GM12878 (cell line): ENCODE measurements around the gene MYBPHL. TPM values are rescaled to one million over a fixed set of nuclear protein-coding genes. Genes with fewer than 3 reads are reported as not detected.

Source experiments
- ATAC-seq: fragments of 200-7000 bp; cut with Tn5 transposase; 3 replicates; pipeline ENCODE4 v1.9.1; 2020; ENCODE audit warnings: mild to moderate bottlenecking, moderate library complexity
- BruUV-seq: library from RNA; stranded (reverse); fragments of 400-500 nt; replicated peaks from 2 replicates; lab custom pipeline; 2021; lab: Mats Ljungman, UMichigan
- CTCF ChIA-PET: fragments of 300-600 bp; sonication (Branson Sonifier 250); formaldehyde crosslinking; extraction: SDS; loops from one replicate; lab custom pipeline; 2021; ENCODE audit warnings: inconsistent platforms; lab: Yijun Ruan, JAX
- POLR2A ChIA-PET: fragments of 350-600 bp; formaldehyde crosslinking; extraction: SDS; loops from one replicate; lab custom pipeline; 2021; ENCODE audit warnings: inconsistent platforms; lab: Charles Lee
- RAD21 ChIA-PET: fragments of 300-600 bp; sonication (Branson Sonifier 250); formaldehyde crosslinking; loops from one replicate; lab custom pipeline; 2023; ENCODE audit warnings: antibody characterized with exemption; ENCODE audit not compliant: unreplicated experiment; lab: Charles Lee
- SMC1A ChIA-PET: fragments of 300-600 bp; sonication (Branson Sonifier 250); formaldehyde crosslinking; loops from one replicate; lab custom pipeline; 2023; ENCODE audit not compliant: unreplicated experiment, uncharacterized antibody; lab: Charles Lee
- DNase-seq: peaks from one replicate; pipeline ENCODE4 v3.0.0-alpha.2; 2011; ENCODE audit warnings: low read depth, low spot score
- FAIRE-seq: peaks from 3 replicates; lab custom pipeline; 2011; peaks lifted over from hg19 to GRCh38; lab: Jason Lieb, UNC
- H2AFZ ChIP-seq: 2 replicates; pipeline ENCODE4 v1.6.0; 2011; ENCODE audit warnings: low read depth, low read length, control low read depth; ENCODE audit not compliant: control insufficient read depth
- H3K27ac ChIP-seq: 2 replicates; pipeline ENCODE4 v1.5.1; 2011; ENCODE audit warnings: control low read depth; ENCODE audit not compliant: control insufficient read depth, insufficient read depth
- H3K27me3 ChIP-seq, 2 experiments: replicated peaks in 1 of 2; 2 replicates each; pipeline versions ENCODE4 v1.6.0 to v1.6.1; 2011; ENCODE audit warnings: low read length in 1 of 2; ENCODE audit not compliant: control insufficient read depth in 2 of 2, insufficient read depth in 2 of 2
- H3K36me3 ChIP-seq, 2 experiments: 2 replicates each; pipeline ENCODE4 v1.5.1; 2011; ENCODE audit warnings: low read length in 1 of 2; ENCODE audit not compliant: control insufficient read depth in 2 of 2, insufficient read depth in 2 of 2
- H3K4me1 ChIP-seq: 2 replicates; pipeline ENCODE4 v1.6.1; 2011; ENCODE audit warnings: mild to moderate bottlenecking, low read length, moderate library complexity, mixed read lengths; ENCODE audit not compliant: control insufficient read depth, insufficient read depth
- H3K4me2 ChIP-seq: 2 replicates; pipeline ENCODE4 v1.6.0; 2011; ENCODE audit warnings: control low read depth; ENCODE audit not compliant: control insufficient read depth, insufficient read depth
- H3K4me3 ChIP-seq: fragments of 200-600 bp; sonication (generic); 2 replicates; pipeline ENCODE4 v1.5.1; 2016
- H3K79me2 ChIP-seq: 2 replicates; pipeline ENCODE4 v1.6.0; 2011; ENCODE audit warnings: low read length; ENCODE audit not compliant: control insufficient read depth, insufficient read depth
- H3K9ac ChIP-seq: 2 replicates; pipeline ENCODE4 v1.8.0; 2011; ENCODE audit warnings: low read length, control low read depth, mixed read lengths; ENCODE audit not compliant: control insufficient read depth, insufficient read depth
- H3K9me3 ChIP-seq: replicated peaks from 3 replicates; pipeline ENCODE4 v1.5.1; 2011; ENCODE audit warnings: mild to moderate bottlenecking, low read length; ENCODE audit not compliant: control insufficient read depth, insufficient read depth
- H4K20me1 ChIP-seq: 2 replicates; pipeline ENCODE4 v1.6.0; 2011; ENCODE audit not compliant: control insufficient read depth, insufficient read depth
- CTCF ChIP-seq, 3 experiments: IDR thresholded peaks in 2 of 3; conservative IDR thresholded peaks in 1 of 3; 2 replicates each; pipeline ENCODE4 v1.5.1; 2011; ENCODE audit warnings: low read depth in 3 of 3, low read length in 3 of 3, mild to moderate bottlenecking in 3 of 3, control low read depth in 2 of 3, moderate library complexity in 2 of 3, inconsistent platforms in 1 of 3, mixed read lengths in 1 of 3; ENCODE audit not compliant: control insufficient read depth in 2 of 3, insufficient read depth in 1 of 3; ENCODE audit errors: extremely low read depth in 1 of 3
- NBN ChIP-seq: fragments of 450-650 bp; IDR thresholded peaks from 2 replicates; pipeline ENCODE4 v1.6.1; 2016
- PAX8 ChIP-seq: fragments of 450-650 bp; IDR thresholded peaks from 2 replicates; pipeline ENCODE4 v1.6.1; 2017; ENCODE audit warnings: mild to moderate bottlenecking, moderate library complexity
- RB1 ChIP-seq: fragments of 450-650 bp; formaldehyde crosslinking; IDR thresholded peaks from 2 replicates; pipeline ENCODE4 v1.6.1; 2017; ENCODE audit warnings: mild to moderate bottlenecking, borderline replicate concordance
- WGBS: methylation state at CpG from one replicate; pipeline ENCODE4 v1.1.6; 2016; ENCODE audit warnings: low lambda C conversion rate; ENCODE audit not compliant: insufficient replicate concordance, insufficient coverage; ENCODE audit errors: missing lambda C conversion rate; 5-methylcytosine and 5-hydroxymethylcytosine counted together
- in situ Hi-C: fragments of 300-500 bp; cut with MboI; formaldehyde crosslinking; loops from 9 replicates; pipeline ENCODE4 v1.14.3; 2018; ENCODE audit warnings: mixed read lengths
- intact Hi-C: fragments of 100-400 bp; cut with micrococcal nuclease; formaldehyde crosslinking; loops from one replicate; pipeline ENCODE4 v1.14.2; 2022; ENCODE audit not compliant: unreplicated experiment
- polyA plus RNA-seq, 11 experiments: library from polyadenylated mRNA; depleted of rRNA in 4 of 11; unstranded in 6 of 11; stranded (reverse) in 5 of 11; fragments of >200 nt; fragmentation: Nextera tagmentation in 4 of 11; fragmentation: Illumina TruSeq in 1 of 11; extraction: Ambion mirVana in 4 of 11; extraction: Trizol in 1 of 11; gene quantifications; 1 replicate in 1 of 11; 2 replicates in 10 of 11; pipeline versions ENCODE4 v1.2.1 to v1.2.3, GENCODE V29; 2011 to 2016; ENCODE audit warnings: inconsistent platforms in 2 of 11, missing spikeins in 2 of 11, low read depth in 1 of 11
- total RNA-seq, 4 experiments: library from RNA; depleted of rRNA in 3 of 4; stranded (reverse); fragments of >200 nt in 3 of 4; fragmentation: Illumina TruSeq in 1 of 4; extraction: Trizol in 1 of 4; gene quantifications; 2 replicates each; pipeline versions ENCODE4 v1.2.1 to v1.2.3, GENCODE V29; 2013 to 2021
- TF ChIP-seq, protein P1 (sequence below): fragments of 450-650 bp; IDR thresholded peaks from 2 replicates; pipeline ENCODE4 v1.6.1; 2017; ENCODE audit warnings: mild to moderate bottlenecking, low read depth, inconsistent platforms; ENCODE audit not compliant: poor library complexity, severe bottlenecking

The MYBPHL gene
- total and polyA plus RNA-seq, 10 of the 15 experiments (the other 5 are each of a cell fraction or from before 2014, with no cell fraction given): 0.16 to 0.75 (median 0.54) TPM; not detected in 7

DNA sequence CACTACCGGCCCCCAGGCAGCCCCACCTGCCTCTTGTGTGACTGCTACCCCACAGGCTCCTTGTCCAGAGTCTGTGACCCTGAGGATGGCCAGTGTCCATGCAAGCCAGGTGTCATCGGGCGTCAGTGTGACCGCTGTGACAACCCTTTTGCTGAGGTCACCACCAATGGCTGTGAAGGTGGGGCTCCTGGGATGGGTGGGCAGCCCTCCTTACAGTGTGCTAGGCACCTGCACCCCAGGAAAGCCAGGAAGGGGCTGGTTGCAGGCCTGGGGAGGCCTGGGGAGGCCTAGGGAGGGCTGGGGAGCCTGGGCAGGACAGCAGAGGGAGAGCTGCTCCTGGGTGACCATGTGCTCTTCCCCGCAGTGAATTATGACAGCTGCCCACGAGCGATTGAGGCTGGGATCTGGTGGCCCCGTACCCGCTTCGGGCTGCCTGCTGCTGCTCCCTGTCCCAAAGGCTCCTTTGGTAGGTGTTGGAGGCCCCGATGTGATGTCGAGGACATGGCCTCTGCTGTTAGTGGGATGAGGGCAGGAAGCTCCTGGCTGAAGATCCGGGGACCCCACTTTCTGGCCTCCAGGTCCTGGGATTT lies 41.0 kb downstream of the MYBPHL start (continued):
- TF ChIP-seq, protein P1, sequence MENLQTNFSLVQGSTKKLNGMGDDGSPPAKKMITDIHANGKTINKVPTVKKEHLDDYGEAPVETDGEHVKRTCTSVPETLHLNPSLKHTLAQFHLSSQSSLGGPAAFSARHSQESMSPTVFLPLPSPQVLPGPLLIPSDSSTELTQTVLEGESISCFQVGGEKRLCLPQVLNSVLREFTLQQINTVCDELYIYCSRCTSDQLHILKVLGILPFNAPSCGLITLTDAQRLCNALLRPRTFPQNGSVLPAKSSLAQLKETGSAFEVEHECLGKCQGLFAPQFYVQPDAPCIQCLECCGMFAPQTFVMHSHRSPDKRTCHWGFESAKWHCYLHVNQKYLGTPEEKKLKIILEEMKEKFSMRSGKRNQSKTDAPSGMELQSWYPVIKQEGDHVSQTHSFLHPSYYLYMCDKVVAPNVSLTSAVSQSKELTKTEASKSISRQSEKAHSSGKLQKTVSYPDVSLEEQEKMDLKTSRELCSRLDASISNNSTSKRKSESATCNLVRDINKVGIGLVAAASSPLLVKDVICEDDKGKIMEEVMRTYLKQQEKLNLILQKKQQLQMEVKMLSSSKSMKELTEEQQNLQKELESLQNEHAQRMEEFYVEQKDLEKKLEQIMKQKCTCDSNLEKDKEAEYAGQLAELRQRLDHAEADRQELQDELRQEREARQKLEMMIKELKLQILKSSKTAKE: no peak
- TF ChIP-seq RB1 (no peak), PAX8 (no peak)

DNA sequence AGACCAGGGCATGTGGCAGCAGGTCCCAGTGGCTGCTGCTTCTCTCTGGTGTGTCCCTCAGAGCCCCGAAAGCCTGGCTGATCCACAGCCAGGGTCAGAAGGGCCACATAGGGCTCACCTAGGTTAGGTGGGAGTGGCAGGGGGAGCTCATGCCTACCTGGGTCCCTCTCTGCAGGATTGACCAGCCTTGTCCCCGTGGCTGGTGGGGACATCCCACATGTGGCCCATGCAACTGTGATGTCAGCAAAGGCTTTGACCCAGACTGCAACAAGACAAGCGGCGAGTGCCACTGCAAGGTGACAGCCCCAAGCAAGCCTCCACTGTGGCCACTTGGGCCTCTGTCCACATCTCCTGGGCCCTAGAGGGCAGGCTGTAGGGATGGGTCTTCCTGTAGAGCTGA lies 41.8 kb downstream of the MYBPHL start:
- in situ Hi-C loops (no loop called here), intact Hi-C loops (no loop called here)
- DNase-seq (no peak), FAIRE-seq (no peak), ATAC-seq (no peak)
- BruUV-seq: no TSS peak
- H3K4me1 ChIP-seq: no peaks in the 10 kb centered on the region
- RAD21 ChIA-PET: no interaction called here
- POLR2A ChIA-PET: no interaction called here
- H3K9me3 ChIP-seq: no peaks in the 10 kb centered on the region
- no peaks in the 10 kb centered on the region for H3K27me3 ChIP-seq
- H3K4me2 ChIP-seq: no peak overlapping the region
- WGBS: 56% methylated on average over 4 of the region's 4 CpGs
- H3K4me3 ChIP-seq: no peak overlapping the region
- no peaks in the 10 kb centered on the region for H3K79me2 ChIP-seq
- H3K36me3 ChIP-seq: no peaks in the 10 kb centered on the region
- CTCF ChIA-PET: interaction anchor here (1.4 to 4.6 kb wide), 5 partner anchors 13 to 268 kb away, joined by 3 to 45 read pairs (median 14); partner anchors contain the start of gene SORT1
- no peaks in the 10 kb centered on the region for H4K20me1 ChIP-seq
- TF ChIP-seq NBN: no peak
- TF ChIP-seq CTCF (IDR thresholded peaks at IDR 0.05 in 2 of 3, conservative IDR thresholded peaks at IDR 0.05 in 1 of 3; ENCODE audit: control insufficient read depth in 2 of 3, extremely low read depth in 1 of 3, insufficient read depth in 1 of 3, low read depth in 3 of 3, low read length in 3 of 3): no peak
- no peak overlapping the region for H2AFZ ChIP-seq
- H3K27ac ChIP-seq: no peak overlapping the region
- no peak overlapping the region for H3K9ac ChIP-seq
- SMC1A ChIA-PET: interaction anchor here (1.4 to 1.7 kb wide), 2 partner anchors 12 to 268 kb away, joined by 6 to 10 read pairs; no protein-coding TSS in a partner anchor
